GM21447 (cell line): Measurements from ENCODE around the gene AIG1.

ENCODE experiments used
- ATAC-seq: cut with Tn5 transposase; IDR thresholded peaks from one replicate; pipeline ENCODE4 v1.9.1; 2021; ENCODE audit not compliant: unreplicated experiment

Gene AIG1

GRCh38 chr6:143092768-143093167 is 32.1 kb downstream of the AIG1 start:
- no peak for ATAC-seq

- no peak for ATAC-seq
Measured at GRCh38 chr6:143093290-143093689, 32.6 kb downstream of the AIG1 start.

- no peak for ATAC-seq
Measured at GRCh38 chr6:143096403-143096802, 35.7 kb downstream of the AIG1 start.

- no peak for ATAC-seq
Measured at GRCh38 chr6:143097224-143097795, 36.6 kb downstream of the AIG1 start.

- peak; percentile 98 for ATAC-seq
Measured at GRCh38 chr6:143098054-143098671, 37.5 kb downstream of the AIG1 start.

GRCh38 chr6:143099647-143100046 is 39.0 kb downstream of the AIG1 start:
- no peak for ATAC-seq

- no peak for ATAC-seq
Measured at GRCh38 chr6:143100429-143100828, 39.7 kb downstream of the AIG1 start.

- no peak for ATAC-seq
Measured at GRCh38 chr6:143103916-143104315, 43.2 kb downstream of the AIG1 start.

GRCh38 chr6:143107440-143107839 is 46.8 kb downstream of the AIG1 start:
- ATAC-seq, result no peak

- no peak for ATAC-seq
Measured at GRCh38 chr6:143107911-143108761, 47.4 kb downstream of the AIG1 start.

- ATAC-seq, result no peak
Measured at GRCh38 chr6:143109196-143109595, 48.5 kb downstream of the AIG1 start.

GRCh38 chr6:143110572-143110971 is 49.9 kb downstream of the AIG1 start:
- ATAC-seq, result no peak

GRCh38 chr6:143110996-143111395 is 50.3 kb downstream of the AIG1 start:
- no peak for ATAC-seq

- ATAC-seq, result no peak
Measured at GRCh38 chr6:143111443-143111842, 50.8 kb downstream of the AIG1 start.

GRCh38 chr6:143112084-143112768 is 51.5 kb downstream of the AIG1 start:
- ATAC-seq, result peak; percentile 62

GRCh38 chr6:143112837-143113236 is 52.1 kb downstream of the AIG1 start:
- no peak for ATAC-seq

- ATAC-seq, result no peak
Measured at GRCh38 chr6:143115728-143116127, 55.0 kb downstream of the AIG1 start.

- ATAC-seq, result no peak
Measured at GRCh38 chr6:143117108-143117507, 56.4 kb downstream of the AIG1 start.

GRCh38 chr6:143119260-143119659 is 58.6 kb downstream of the AIG1 start:
- no peak for ATAC-seq

- ATAC-seq, result no peak
Measured at GRCh38 chr6:143123081-143123480, 62.4 kb downstream of the AIG1 start.

- ATAC-seq, result no peak
Measured at GRCh38 chr6:143123941-143124340, 63.3 kb downstream of the AIG1 start.

GRCh38 chr6:143125455-143125854 is 64.8 kb downstream of the AIG1 start:
- no peak for ATAC-seq
